ENCODE data around the gene NHLH2.
A peak's percentile ranks its signal among the peaks of the same experiment; 100 is the strongest.

The NHLH2 gene

GRCh38 chr1:115838431-115839028 is 2.4 kb downstream of the NHLH2 start:
- DNase-seq (ENCODE audit: low read depth in 1 of 2, low spot score in 1 of 2), result no peak

- no peak for DNase-seq (ENCODE audit: low read depth in 1 of 2, low spot score in 1 of 2)
Observed at GRCh38 chr1:115837740-115838421, 3.0 kb downstream of the NHLH2 start.

- DNase-seq (ENCODE audit: low read depth in 1 of 2, low spot score in 1 of 2), result no peak
Observed at GRCh38 chr1:115837341-115837739, 3.6 kb downstream of the NHLH2 start.

GRCh38 chr1:115833856-115834255 is 7.1 kb downstream of the NHLH2 start:
- DNase-seq (ENCODE audit: low read depth in 1 of 2, low spot score in 1 of 2), result no peak

- no peak for DNase-seq (ENCODE audit: low read depth in 1 of 2, low spot score in 1 of 2)
Observed at GRCh38 chr1:115832651-115833050, 8.3 kb downstream of the NHLH2 start.

GRCh38 chr1:115830963-115831362 is 10.0 kb downstream of the NHLH2 start:
- no peak for DNase-seq (ENCODE audit: low read depth in 1 of 2, low spot score in 1 of 2)

- no peak for DNase-seq (ENCODE audit: low read depth in 1 of 2, low spot score in 1 of 2)
Observed at GRCh38 chr1:115829947-115830346, 11.0 kb downstream of the NHLH2 start.

- no peak for DNase-seq (ENCODE audit: low read depth in 1 of 2, low spot score in 1 of 2)
Observed at GRCh38 chr1:115829023-115829674, 11.8 kb downstream of the NHLH2 start.

- DNase-seq (ENCODE audit: low read depth in 1 of 2, low spot score in 1 of 2), result no peak
Observed at GRCh38 chr1:115828101-115829022, 12.6 kb downstream of the NHLH2 start.

GRCh38 chr1:115827452-115828044 is 13.4 kb downstream of the NHLH2 start:
- DNase-seq (ENCODE audit: low read depth in 1 of 2, low spot score in 1 of 2), result no peak

- no peak for DNase-seq (ENCODE audit: low read depth in 1 of 2, low spot score in 1 of 2)
Observed at GRCh38 chr1:115826628-115827027, 14.3 kb downstream of the NHLH2 start.

- no peak for DNase-seq (ENCODE audit: low read depth in 1 of 2, low spot score in 1 of 2)
Observed at GRCh38 chr1:115822117-115822516, 18.8 kb downstream of the NHLH2 start.

GRCh38 chr1:115815694-115816093 is 25.2 kb downstream of the NHLH2 start:
- no peak for DNase-seq (ENCODE audit: low read depth in 1 of 2, low spot score in 1 of 2)

GRCh38 chr1:115814685-115815398 is 26.1 kb downstream of the NHLH2 start:
- DNase-seq (ENCODE audit: low read depth in 1 of 2, low spot score in 1 of 2), result no peak

GRCh38 chr1:115813727-115814126 is 27.2 kb downstream of the NHLH2 start:
- no peak for DNase-seq (ENCODE audit: low read depth in 1 of 2, low spot score in 1 of 2)

GRCh38 chr1:115811140-115811828 is 29.6 kb downstream of the NHLH2 start:
- DNase-seq (ENCODE audit: low read depth in 1 of 2, low spot score in 1 of 2), result no peak

- DNase-seq (ENCODE audit: low read depth in 1 of 2, low spot score in 1 of 2), result no peak
Observed at GRCh38 chr1:115810609-115811008, 30.3 kb downstream of the NHLH2 start.

- no peak for DNase-seq (ENCODE audit: low read depth in 1 of 2, low spot score in 1 of 2)
Observed at GRCh38 chr1:115809847-115810246, 31.1 kb downstream of the NHLH2 start.

GRCh38 chr1:115809076-115809475 is 31.9 kb downstream of the NHLH2 start:
- no peak for DNase-seq (ENCODE audit: low read depth in 1 of 2, low spot score in 1 of 2)

- DNase-seq (ENCODE audit: low read depth in 1 of 2, low spot score in 1 of 2), result peak in 1 of 2 donors; percentile 16
Observed at GRCh38 chr1:115807723-115808122, 33.2 kb downstream of the NHLH2 start.

Measured in activated CD4-positive, alpha-beta T cell treated with anti-CD3 and anti-CD28 coated beads, Interleukin-2, amount 50 U/mL, for 24 hours (primary cell).